Right atrium auricular region (tissue), 2 donors: ENCODE measurements around the gene CD2AP. TPM values are rescaled to one million over a fixed set of nuclear protein-coding genes. Genes with fewer than 3 reads are reported as not detected.

Source experiments
- DNase-seq: peaks from one replicate; pipeline ENCODE4 v3.0.0-alpha.2; 2019; ENCODE audit warnings: low spot score
- H3K27ac ChIP-seq, 2 donors: fragments of 200-600 bp; sonication (generic); 1 replicate in 1 of 2; 2 replicates in 1 of 2; pipeline ENCODE4 v1.5.1; 2016 to 2019
- H3K27me3 ChIP-seq, 2 donors: fragments of 200-600 bp; sonication (generic); one replicate each; pipeline versions ENCODE4 v1.5.1 to v1.6.0; 2017 to 2019
- H3K36me3 ChIP-seq: fragments of 200-600 bp; sonication (generic); one replicate; pipeline ENCODE4 v1.5.1; 2016
- H3K4me1 ChIP-seq, 2 donors: fragments of 200-600 bp; sonication (generic); one replicate each; pipeline versions ENCODE4 v1.5.1 to v1.6.0; 2017 to 2019
- H3K4me3 ChIP-seq, 2 donors: fragments of 200-600 bp; sonication (generic); 1 replicate in 1 of 2; 2 replicates in 1 of 2; pipeline ENCODE4 v1.5.1; 2017 to 2019; ENCODE audit warnings: mild to moderate bottlenecking in 1 of 2, moderate library complexity in 1 of 2
- H3K9me3 ChIP-seq, 2 donors: fragments of 200-600 bp; sonication (generic); one replicate each; pipeline ENCODE4 v1.5.1; 2019
- total RNA-seq, 2 donors: library from RNA; depleted of rRNA; stranded (reverse); fragments of >200 nt; gene quantifications; one replicate each; pipeline ENCODE4 v1.1.0, GENCODE V29; 2016
- TF ChIP-seq, protein P1 (sequence below), 2 donors: fragments of 200-600 bp; sonication (generic); IDR thresholded peaks; one replicate each; pipeline ENCODE4 v1.5.1; 2019; ENCODE audit warnings: antibody characterized with exemption in 2 of 2

The CD2AP gene
- total RNA-seq, 2 donors from 2014 or later = 9.8 to 10.8 TPM

DNA sequence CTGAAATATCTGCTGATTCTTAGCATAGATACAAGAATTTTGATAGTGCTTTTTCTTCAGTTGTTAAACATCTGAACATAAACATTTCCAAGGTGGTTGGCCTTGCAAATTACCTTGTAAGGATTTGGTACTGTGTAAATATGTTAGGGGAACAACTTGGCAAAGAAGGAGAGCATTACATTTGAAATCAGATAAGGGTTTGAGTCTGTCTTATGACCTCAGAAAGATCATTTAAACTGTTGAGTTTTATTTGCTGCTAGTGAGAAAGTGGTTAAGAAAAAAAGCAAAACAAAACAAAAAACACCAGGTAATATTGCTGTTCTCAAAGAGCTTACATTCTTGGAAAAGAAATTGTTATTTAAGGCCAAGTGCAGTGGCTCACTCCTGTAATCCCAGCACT lies 56.5 kb downstream of the CD2AP start:
- H3K4me3 ChIP-seq = no peak overlapping the region
- H3K27ac ChIP-seq = no peak overlapping the region
- no peak for DNase-seq
- H3K4me1 ChIP-seq = peaks cover 0 to 14% of the 10 kb centered on the region in 2 donors
- TF ChIP-seq, protein P1, sequence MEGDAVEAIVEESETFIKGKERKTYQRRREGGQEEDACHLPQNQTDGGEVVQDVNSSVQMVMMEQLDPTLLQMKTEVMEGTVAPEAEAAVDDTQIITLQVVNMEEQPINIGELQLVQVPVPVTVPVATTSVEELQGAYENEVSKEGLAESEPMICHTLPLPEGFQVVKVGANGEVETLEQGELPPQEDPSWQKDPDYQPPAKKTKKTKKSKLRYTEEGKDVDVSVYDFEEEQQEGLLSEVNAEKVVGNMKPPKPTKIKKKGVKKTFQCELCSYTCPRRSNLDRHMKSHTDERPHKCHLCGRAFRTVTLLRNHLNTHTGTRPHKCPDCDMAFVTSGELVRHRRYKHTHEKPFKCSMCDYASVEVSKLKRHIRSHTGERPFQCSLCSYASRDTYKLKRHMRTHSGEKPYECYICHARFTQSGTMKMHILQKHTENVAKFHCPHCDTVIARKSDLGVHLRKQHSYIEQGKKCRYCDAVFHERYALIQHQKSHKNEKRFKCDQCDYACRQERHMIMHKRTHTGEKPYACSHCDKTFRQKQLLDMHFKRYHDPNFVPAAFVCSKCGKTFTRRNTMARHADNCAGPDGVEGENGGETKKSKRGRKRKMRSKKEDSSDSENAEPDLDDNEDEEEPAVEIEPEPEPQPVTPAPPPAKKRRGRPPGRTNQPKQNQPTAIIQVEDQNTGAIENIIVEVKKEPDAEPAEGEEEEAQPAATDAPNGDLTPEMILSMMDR (IDR thresholded peaks at IDR 0.05) = no peak
- H3K9me3 ChIP-seq = no peaks in the 10 kb centered on the region
- H3K27me3 ChIP-seq = no peaks in the 10 kb centered on the region
- no peaks in the 10 kb centered on the region for H3K36me3 ChIP-seq

DNA sequence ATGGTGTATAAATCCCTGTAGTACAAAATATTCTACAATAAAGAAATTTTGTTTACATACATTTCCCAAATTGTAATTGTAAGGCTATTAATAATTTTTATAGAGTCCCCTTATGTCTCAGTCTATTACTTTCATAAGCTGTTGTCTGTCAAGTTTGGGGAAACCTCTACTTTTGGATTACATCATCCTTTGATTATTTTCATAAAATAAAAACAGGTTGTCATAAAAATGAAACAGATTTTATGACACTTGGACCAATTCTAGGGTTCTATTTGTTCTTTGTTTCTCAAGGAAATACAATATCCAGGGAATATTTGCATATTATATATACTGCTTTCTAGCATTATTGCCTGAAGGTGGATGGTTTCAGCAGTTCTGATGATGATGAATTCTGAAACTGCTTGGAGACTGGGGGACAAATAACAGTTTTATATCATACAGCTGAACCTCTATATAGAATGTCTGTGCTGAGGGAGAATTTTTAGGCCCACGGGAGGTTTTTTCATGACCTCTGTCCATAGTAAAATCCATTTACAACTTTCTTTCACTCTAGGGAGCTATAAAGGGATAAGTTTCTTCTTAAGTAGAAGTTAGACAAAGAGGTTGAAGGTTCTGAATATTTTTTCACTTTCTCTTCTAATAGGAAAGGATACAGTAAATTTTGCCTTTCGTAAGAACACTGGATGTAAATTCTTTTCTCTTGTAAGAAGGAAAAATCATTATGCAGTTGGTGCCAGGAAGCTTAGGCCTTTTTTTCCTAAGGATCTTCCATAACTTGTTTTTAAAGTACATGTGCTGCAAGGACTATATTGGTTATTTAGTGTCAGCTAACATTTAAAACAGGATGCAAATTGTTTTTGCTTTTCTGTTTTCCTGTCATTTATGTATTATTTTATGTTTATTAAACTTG lies 58.0 kb downstream of the CD2AP start:
- Histone ChIP-seq H3K27me3 (no peaks in the 10 kb centered on the region), H3K4me1 (peaks cover 0 to 7% of the 10 kb centered on the region in 2 donors), H3K27ac (no peak overlapping the region), H3K4me3 (no peak overlapping the region), H3K36me3 (no peaks in the 10 kb centered on the region), H3K9me3 (no peaks in the 10 kb centered on the region)
- no peak for DNase-seq
- TF ChIP-seq, protein P1 (IDR thresholded peaks at IDR 0.05) = no peak

DNA sequence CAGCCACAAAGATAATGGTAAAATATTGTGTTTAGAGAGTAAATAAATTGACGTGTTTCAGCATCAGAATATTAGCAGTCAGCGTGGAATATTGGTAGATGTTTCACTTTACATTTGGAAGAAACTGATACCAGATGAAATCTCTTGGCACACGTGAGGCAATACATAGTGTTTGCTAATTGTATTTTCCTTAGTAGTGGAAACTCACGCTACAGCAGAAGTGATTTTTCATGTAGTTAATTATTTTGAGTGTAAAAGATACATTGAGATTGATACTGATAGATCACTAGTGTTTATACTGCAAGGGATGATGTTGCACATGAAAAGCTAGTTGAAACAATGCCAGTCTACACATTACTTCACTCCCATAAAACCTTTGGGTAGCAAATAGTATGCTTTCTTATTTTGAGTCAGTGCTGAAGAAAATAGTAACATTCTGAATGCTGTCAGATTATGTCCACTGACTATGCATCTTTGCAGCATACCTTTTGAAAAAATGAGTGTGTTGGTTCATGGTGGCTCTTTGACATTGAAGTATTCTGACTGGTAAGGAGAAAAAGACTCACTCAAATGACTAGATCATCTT lies 59.3 kb downstream of the CD2AP start:
- no peak overlapping the region for H3K27ac ChIP-seq
- no peaks in the 10 kb centered on the region for H3K36me3 ChIP-seq
- no peaks in the 10 kb centered on the region for H3K27me3 ChIP-seq
- H3K9me3 ChIP-seq = no peaks in the 10 kb centered on the region
- no peak for DNase-seq
- TF ChIP-seq, protein P1 (IDR thresholded peaks at IDR 0.05) = no peak
- H3K4me1 ChIP-seq = peaks cover 0 to 7% of the 10 kb centered on the region in 2 donors
- H3K4me3 ChIP-seq = no peak overlapping the region

DNA sequence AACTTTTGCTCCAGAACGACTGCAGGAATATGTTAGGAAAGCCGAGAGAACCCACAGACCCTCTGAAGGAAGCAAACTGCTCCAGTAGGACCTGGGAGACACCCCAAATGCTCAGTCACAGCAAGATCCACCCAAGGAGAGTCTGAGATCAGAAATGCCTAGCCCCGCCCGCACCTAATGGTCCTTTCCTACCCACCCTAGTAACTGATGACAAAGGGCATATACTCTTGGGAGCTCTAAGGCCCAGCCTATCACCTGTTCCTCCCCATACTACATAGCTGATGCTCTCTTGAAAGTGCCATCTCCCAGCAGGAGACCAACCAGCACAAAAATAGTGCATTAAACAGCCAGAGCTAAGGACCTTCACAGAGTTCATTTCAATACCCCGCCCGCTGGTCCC lies 67.6 kb downstream of the CD2AP start:
- no peaks in the 10 kb centered on the region for H3K27me3 ChIP-seq
- no peaks in the 10 kb centered on the region for H3K4me1 ChIP-seq
- no peak for DNase-seq
- peaks cover 22% of the 10 kb centered on the region for H3K36me3 ChIP-seq
- H3K9me3 ChIP-seq = no peaks in the 10 kb centered on the region
- TF ChIP-seq, protein P1 (IDR thresholded peaks at IDR 0.05) = no peak
- H3K4me3 ChIP-seq = no peak overlapping the region
- no peak overlapping the region for H3K27ac ChIP-seq

GRCh38 chr6:47551670-47552069 lies 74.1 kb downstream of the CD2AP start:
- peaks cover 3% of the 10 kb centered on the region for H3K36me3 ChIP-seq
- TF ChIP-seq, protein P1 (IDR thresholded peaks at IDR 0.05) = no peak
- H3K27me3 ChIP-seq = no peaks in the 10 kb centered on the region
- H3K9me3 ChIP-seq = no peaks in the 10 kb centered on the region
- DNase-seq = no peak
- H3K4me1 ChIP-seq = no peaks in the 10 kb centered on the region
- no peak overlapping the region for H3K27ac ChIP-seq
- H3K4me3 ChIP-seq = no peak overlapping the region
